GM21447 (cell line): ENCODE results near the gene MTSS2.

Experiments used
- ATAC-seq: cut with Tn5 transposase; IDR thresholded peaks from one replicate; pipeline ENCODE4 v1.9.1; 2021; ENCODE audit not compliant: unreplicated experiment

Gene MTSS2

GRCh38 chr16:70701036-70701435 is 15.2 kb upstream of the MTSS2 start:
- ATAC-seq: no peak

GRCh38 chr16:70700101-70701020 is 14.5 kb upstream of the MTSS2 start:
- ATAC-seq: no peak

GRCh38 chr16:70699696-70700095 is 13.8 kb upstream of the MTSS2 start:
- ATAC-seq: no peak

- ATAC-seq: no peak
These were observed 13.0 kb upstream of the MTSS2 start for GRCh38 chr16:70698901-70699300.

DNA sequence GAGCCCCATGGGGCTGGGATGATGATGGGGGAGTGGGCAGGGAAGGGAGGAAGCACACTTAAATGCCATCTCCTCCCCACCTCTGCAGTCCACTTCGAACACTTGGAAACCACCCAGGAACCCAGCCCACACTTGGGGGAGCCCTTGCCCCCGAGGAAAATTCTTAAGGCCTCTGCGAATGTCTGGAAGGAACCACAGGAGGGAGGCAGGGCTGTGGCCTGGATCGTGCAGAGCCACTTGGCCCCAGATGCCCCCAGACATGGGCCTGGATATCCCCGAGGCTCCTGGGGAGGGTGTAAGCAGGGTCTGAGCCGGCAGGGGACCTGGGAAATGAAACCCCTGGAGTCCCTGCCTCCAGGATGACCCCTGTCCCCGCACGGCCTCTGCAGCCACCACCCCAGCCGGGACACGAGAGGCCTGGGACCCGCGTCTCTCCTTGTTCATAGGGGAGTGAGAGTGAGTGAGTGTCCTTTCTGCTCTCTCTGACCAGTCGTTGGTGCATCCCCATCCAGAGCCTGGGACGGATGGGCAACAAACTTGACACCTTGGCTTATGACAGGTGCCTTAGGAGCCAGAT is 11.8 kb upstream of the MTSS2 start:
- ATAC-seq: no peak

GRCh38 chr16:70696952-70697593 is 11.2 kb upstream of the MTSS2 start:
- no peak for ATAC-seq

GRCh38 chr16:70696355-70696754 is 10.5 kb upstream of the MTSS2 start:
- no peak for ATAC-seq

- no peak for ATAC-seq
These were observed 9.6 kb upstream of the MTSS2 start for GRCh38 chr16:70695331-70696070.

- no peak for ATAC-seq
These were observed 9.0 kb upstream of the MTSS2 start for GRCh38 chr16:70694868-70695218.

DNA sequence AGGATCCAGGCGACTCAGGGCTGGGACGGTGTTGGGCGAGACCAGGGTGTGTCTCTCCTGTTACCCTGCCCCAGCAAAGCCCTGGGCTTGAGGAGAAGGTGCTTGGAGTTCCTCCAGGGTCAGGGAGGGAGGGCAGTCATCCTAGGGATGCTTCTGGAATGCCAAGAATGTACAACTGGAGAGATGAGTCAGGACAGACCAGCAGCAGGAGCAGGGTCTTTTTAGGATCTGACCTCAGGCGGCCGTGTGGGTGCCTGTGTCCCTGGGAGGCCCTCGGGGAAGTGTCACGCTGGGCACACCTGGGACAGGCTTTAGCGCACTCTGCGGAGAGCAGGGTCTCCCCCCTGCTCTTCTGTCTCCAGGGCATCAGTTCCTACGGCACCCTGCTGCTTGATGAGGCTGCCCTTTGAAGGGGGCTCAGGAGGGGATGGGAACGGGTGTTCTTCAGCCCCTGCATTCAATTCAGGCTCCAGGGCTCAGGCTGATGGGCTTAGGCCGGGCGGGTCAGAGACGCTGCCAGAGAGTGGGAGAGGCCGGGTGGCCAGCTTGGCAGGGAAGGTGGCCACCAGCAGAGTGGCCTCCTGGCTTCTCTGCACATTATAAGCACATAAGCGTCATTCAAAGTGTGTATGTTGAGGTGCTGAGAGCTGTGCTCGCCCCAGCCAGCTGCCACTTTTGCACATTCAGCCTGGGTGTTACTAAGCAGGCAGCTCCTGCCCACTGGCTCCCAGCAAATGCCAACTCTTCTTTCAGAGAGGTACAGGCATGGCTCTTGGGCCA is 8.4 kb upstream of the MTSS2 start:
- ATAC-seq: no peak

DNA sequence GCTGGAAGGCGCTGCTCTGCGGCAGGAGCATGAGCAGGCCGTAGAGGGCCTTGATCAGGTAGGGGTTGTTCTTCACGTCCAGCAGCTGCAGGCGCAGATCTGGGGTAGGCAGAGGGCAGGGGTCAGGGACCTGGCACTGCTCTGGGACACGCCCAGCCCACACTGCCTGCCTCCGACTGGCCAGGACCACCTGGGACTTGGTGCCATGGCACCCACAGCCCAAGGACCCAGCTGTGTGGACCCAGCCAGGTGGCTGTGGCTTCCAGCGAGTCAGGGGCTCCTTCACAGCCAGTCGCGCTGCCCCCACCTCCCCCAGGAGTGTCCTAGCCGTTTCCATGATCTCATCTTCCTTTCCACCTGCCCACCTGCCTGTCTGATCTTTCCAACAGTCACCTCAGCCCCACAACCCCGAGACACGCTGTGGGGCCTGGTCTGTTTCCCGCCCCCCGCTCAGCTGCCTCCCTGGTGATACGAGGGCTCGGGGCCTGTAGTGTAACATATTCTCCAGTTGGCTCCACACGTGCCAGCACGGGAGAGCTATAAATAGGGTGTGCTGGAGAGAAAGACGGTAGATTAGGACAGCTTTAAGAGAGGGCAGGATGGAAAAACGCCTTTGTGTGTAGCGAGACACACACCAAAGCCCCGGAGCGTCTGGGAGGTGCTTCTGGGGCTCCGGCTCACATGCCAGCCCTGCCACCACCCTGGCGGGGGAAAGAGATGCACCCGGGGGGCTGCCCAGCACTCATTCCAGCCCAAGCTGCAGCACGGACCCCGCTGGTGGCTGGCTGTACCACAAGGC is 7.2 kb upstream of the MTSS2 start:
- no peak for ATAC-seq

DNA sequence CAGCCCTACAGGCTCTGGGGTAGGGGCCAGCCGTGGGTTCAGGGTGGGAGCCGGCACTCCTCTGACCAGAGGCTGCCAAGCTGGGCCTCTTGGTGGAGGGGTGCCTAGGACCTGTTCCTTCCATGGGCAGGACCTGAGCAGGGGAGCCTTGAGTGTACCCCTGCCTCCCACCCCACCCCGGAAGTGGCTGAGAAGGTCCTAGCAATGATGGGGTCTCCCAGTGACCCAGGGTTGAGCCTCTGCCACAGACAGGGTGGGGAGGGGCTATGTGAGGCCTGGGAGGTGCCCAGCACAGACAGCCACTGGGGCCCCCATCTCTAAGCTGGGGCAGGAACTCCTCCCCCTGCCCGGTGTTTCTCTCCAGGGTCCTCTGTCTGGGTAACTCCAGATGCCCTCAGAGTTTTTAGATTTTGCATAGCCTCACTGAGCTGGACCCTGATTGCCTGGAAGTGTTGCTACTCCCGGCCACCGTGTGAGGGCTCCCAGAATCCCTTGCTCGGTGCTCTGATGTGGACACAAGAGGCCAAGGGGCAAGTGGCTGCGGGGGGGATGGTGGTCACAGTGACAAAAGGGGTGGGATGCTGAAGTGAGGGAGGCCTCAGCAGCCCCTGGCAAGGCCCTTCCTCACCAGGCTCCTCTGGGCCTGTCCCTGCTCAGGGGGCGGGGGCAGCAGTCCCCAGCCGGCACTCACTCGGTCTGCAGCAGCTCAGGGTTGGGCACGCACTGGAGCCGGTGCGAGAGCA is 6.4 kb upstream of the MTSS2 start:
- ATAC-seq: no peak

DNA sequence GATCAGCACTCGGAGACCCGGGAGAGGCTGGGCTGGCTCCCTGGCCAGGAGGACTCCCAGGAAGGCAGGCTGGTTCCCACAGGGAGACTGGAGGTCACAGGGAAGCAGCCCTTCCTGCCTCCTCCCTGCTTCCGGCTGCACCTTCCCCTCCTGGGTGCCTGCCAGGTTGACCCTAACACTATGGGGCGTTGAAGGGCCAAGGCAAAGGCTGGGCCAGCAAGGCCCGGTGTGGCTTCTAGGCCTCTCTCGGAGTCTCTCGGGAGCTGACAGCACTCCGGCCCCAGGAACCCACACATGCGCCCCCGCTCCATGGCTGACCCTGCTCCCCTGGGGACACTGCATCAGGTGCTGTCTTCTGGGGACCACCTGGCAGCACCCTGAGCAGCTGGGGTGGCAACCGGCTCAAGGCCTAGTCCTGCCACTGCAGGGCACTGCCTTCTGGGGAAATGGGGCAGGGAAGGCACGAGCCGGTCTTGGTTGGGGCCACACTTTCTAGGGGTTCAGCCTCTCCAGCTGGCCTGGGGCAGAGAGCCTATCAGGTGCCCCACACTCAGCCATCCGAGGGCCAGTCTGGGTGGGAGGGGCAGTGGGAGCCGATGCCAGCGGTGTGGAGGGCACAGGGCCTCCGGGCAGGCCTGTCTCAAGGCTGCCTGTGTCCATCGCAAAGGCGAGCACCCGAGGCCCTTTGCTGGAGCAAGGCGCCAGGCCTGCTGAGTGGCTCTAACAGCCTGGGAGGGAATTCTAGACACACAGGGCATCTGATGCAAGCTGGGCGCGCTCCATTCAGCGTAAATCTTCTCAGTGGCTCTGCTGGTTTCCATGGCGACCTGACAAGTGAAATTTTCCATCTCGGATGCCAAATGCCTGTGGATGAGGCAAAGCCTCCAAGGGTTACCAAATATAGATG is 5.6 kb upstream of the MTSS2 start:
- ATAC-seq: no peak

- ATAC-seq: no peak
These were observed 4.4 kb upstream of the MTSS2 start for GRCh38 chr16:70689970-70690891.

- ATAC-seq: no peak
These were observed 3.4 kb upstream of the MTSS2 start for GRCh38 chr16:70689035-70689969.

- ATAC-seq: no peak
These were observed 2.4 kb upstream of the MTSS2 start for GRCh38 chr16:70688246-70688742.
